ENCODE data around the gene RBM24.

Gene RBM24

GRCh38 chr6:17277256-17277655 is 3.9 kb upstream of the RBM24 start:
- no peaks in the 10 kb centered on the region for H3K9me3 Mint-ChIP-seq
- peaks cover 7% of the 10 kb centered on the region for H3K4me1 Mint-ChIP-seq
- no peak overlapping the region for H3K4me3 Mint-ChIP-seq
- DNase-seq (ENCODE audit: low spot score in 2 of 2) (no peak), ATAC-seq (ENCODE audit: low read depth) (no peak)
- peaks cover 14% of the 10 kb centered on the region for H3K27me3 Mint-ChIP-seq
- H3K27ac Mint-ChIP-seq = no peak overlapping the region
- H3K36me3 Mint-ChIP-seq = no peaks in the 10 kb centered on the region

- peaks cover 21% of the 10 kb centered on the region for H3K27me3 Mint-ChIP-seq
- H3K9me3 Mint-ChIP-seq = no peaks in the 10 kb centered on the region
- H3K27ac Mint-ChIP-seq = no peak overlapping the region
- H3K4me1 Mint-ChIP-seq = peaks cover 7% of the 10 kb centered on the region
- H3K4me3 Mint-ChIP-seq = no peak overlapping the region
- H3K36me3 Mint-ChIP-seq = no peaks in the 10 kb centered on the region
- no peak for ATAC-seq (ENCODE audit: low read depth)
- no peak for DNase-seq (ENCODE audit: low spot score in 2 of 2)
These were observed 2.7 kb upstream of the RBM24 start for GRCh38 chr6:17278289-17279063.

GRCh38 chr6:17280138-17280537 is 1.0 kb upstream of the RBM24 start:
- Mint-ChIP-seq H3K4me3 (no peak overlapping the region), H3K9me3 (no peaks in the 10 kb centered on the region), H3K27ac (no peak overlapping the region), H3K27me3 (peaks cover 19% of the 10 kb centered on the region), H3K36me3 (no peaks in the 10 kb centered on the region), H3K4me1 (peaks cover 7% of the 10 kb centered on the region)
- DNase-seq (ENCODE audit: low spot score in 2 of 2) (no peak), ATAC-seq (ENCODE audit: low read depth) (no peak)

- Mint-ChIP-seq H3K4me1 (peaks cover 7% of the 10 kb centered on the region), H3K36me3 (no peaks in the 10 kb centered on the region), H3K4me3 (peak overlapping the region; percentile 39), H3K27me3 (peaks cover 18% of the 10 kb centered on the region), H3K9me3 (no peaks in the 10 kb centered on the region), H3K27ac (no peak overlapping the region)
- ATAC-seq (ENCODE audit: low read depth) (no peak), DNase-seq (ENCODE audit: low spot score in 2 of 2) (no peak)
These were observed 540 bp upstream of the RBM24 start for GRCh38 chr6:17280552-17281090.

- H3K9me3 Mint-ChIP-seq = no peaks in the 10 kb centered on the region
- H3K4me3 Mint-ChIP-seq = peak overlapping the region; percentile 73
- H3K36me3 Mint-ChIP-seq = no peaks in the 10 kb centered on the region
- H3K4me1 Mint-ChIP-seq = peaks cover 7% of the 10 kb centered on the region
- DNase-seq (ENCODE audit: low spot score in 2 of 2) (no peak), ATAC-seq (ENCODE audit: low read depth) (no peak)
- peaks cover 24% of the 10 kb centered on the region for H3K27me3 Mint-ChIP-seq
- H3K27ac Mint-ChIP-seq = no peak overlapping the region
These were observed 628 bp downstream of the RBM24 start for GRCh38 chr6:17281497-17282481.

GRCh38 chr6:17283074-17283473 is 1.9 kb downstream of the RBM24 start:
- Mint-ChIP-seq H3K27ac (no peak overlapping the region), H3K4me1 (peaks cover 7% of the 10 kb centered on the region), H3K27me3 (peaks cover 24% of the 10 kb centered on the region), H3K4me3 (no peak overlapping the region), H3K9me3 (no peaks in the 10 kb centered on the region), H3K36me3 (no peaks in the 10 kb centered on the region)
- DNase-seq (ENCODE audit: low spot score in 2 of 2) (no peak), ATAC-seq (ENCODE audit: low read depth) (no peak)

GRCh38 chr6:17289630-17290061 is 8.5 kb downstream of the RBM24 start:
- Mint-ChIP-seq H3K4me1 (no peaks in the 10 kb centered on the region), H3K36me3 (no peaks in the 10 kb centered on the region), H3K4me3 (no peak overlapping the region), H3K9me3 (no peaks in the 10 kb centered on the region), H3K27ac (no peak overlapping the region), H3K27me3 (peaks cover 9% of the 10 kb centered on the region)
- no peak for ATAC-seq (ENCODE audit: low read depth)
- no peak for DNase-seq (ENCODE audit: low spot score in 2 of 2)

GRCh38 chr6:17291778-17292177 is 10.6 kb downstream of the RBM24 start:
- ATAC-seq (ENCODE audit: low read depth) = no peak
- Mint-ChIP-seq H3K27me3 (peaks cover 3% of the 10 kb centered on the region), H3K9me3 (no peaks in the 10 kb centered on the region), H3K4me1 (no peaks in the 10 kb centered on the region), H3K27ac (no peak overlapping the region), H3K4me3 (no peak overlapping the region), H3K36me3 (no peaks in the 10 kb centered on the region)
- DNase-seq (ENCODE audit: low spot score in 2 of 2) = no peak

GRCh38 chr6:17292600-17293133 is 11.5 kb downstream of the RBM24 start:
- no peak overlapping the region for H3K27ac Mint-ChIP-seq
- H3K36me3 Mint-ChIP-seq = no peaks in the 10 kb centered on the region
- DNase-seq (ENCODE audit: low spot score in 2 of 2) = no peak
- no peak overlapping the region for H3K4me3 Mint-ChIP-seq
- ATAC-seq (ENCODE audit: low read depth) = no peak
- no peaks in the 10 kb centered on the region for H3K4me1 Mint-ChIP-seq
- H3K27me3 Mint-ChIP-seq = peaks cover 3% of the 10 kb centered on the region
- H3K9me3 Mint-ChIP-seq = no peaks in the 10 kb centered on the region

- Mint-ChIP-seq H3K27ac (no peak overlapping the region), H3K27me3 (peaks cover 6% of the 10 kb centered on the region), H3K4me3 (no peak overlapping the region), H3K9me3 (no peaks in the 10 kb centered on the region), H3K4me1 (no peaks in the 10 kb centered on the region), H3K36me3 (no peaks in the 10 kb centered on the region)
- ATAC-seq (ENCODE audit: low read depth) (no peak), DNase-seq (ENCODE audit: low spot score in 2 of 2) (no peak)
These were observed 12.2 kb downstream of the RBM24 start for GRCh38 chr6:17293395-17293794.

GRCh38 chr6:17297271-17298080 is 16.3 kb downstream of the RBM24 start:
- Mint-ChIP-seq H3K4me1 (no peaks in the 10 kb centered on the region), H3K36me3 (no peaks in the 10 kb centered on the region), H3K27ac (no peak overlapping the region), H3K27me3 (peaks cover 4% of the 10 kb centered on the region), H3K4me3 (no peak overlapping the region), H3K9me3 (peaks cover 3% of the 10 kb centered on the region)
- DNase-seq (ENCODE audit: low spot score in 2 of 2) = no peak
- no peak for ATAC-seq (ENCODE audit: low read depth)

GRCh38 chr6:17298257-17298656 is 17.1 kb downstream of the RBM24 start:
- no peak for DNase-seq (ENCODE audit: low spot score in 2 of 2)
- H3K9me3 Mint-ChIP-seq = peaks cover 3% of the 10 kb centered on the region
- no peak for ATAC-seq (ENCODE audit: low read depth)
- H3K4me1 Mint-ChIP-seq = no peaks in the 10 kb centered on the region
- no peak overlapping the region for H3K27ac Mint-ChIP-seq
- H3K36me3 Mint-ChIP-seq = no peaks in the 10 kb centered on the region
- peaks cover 4% of the 10 kb centered on the region for H3K27me3 Mint-ChIP-seq
- H3K4me3 Mint-ChIP-seq = no peak overlapping the region

GRCh38 chr6:17299222-17299621 is 18.1 kb downstream of the RBM24 start:
- no peak overlapping the region for H3K4me3 Mint-ChIP-seq
- DNase-seq (ENCODE audit: low spot score in 2 of 2) (no peak), ATAC-seq (ENCODE audit: low read depth) (no peak)
- H3K27ac Mint-ChIP-seq = no peak overlapping the region
- no peaks in the 10 kb centered on the region for H3K36me3 Mint-ChIP-seq
- peaks cover 4% of the 10 kb centered on the region for H3K27me3 Mint-ChIP-seq
- peaks cover 3% of the 10 kb centered on the region for H3K9me3 Mint-ChIP-seq
- no peaks in the 10 kb centered on the region for H3K4me1 Mint-ChIP-seq

Measured in memory B cell (primary cell).